ENCODE results near the gene BHLHE23. TPM values are rescaled to one million over a fixed set of nuclear protein-coding genes. Genes with fewer than 3 reads are reported as not detected.
A peak's percentile ranks its signal among the peaks of the same experiment; 100 is the strongest.

Gene BHLHE23
- not detected for total RNA-seq

DNA sequence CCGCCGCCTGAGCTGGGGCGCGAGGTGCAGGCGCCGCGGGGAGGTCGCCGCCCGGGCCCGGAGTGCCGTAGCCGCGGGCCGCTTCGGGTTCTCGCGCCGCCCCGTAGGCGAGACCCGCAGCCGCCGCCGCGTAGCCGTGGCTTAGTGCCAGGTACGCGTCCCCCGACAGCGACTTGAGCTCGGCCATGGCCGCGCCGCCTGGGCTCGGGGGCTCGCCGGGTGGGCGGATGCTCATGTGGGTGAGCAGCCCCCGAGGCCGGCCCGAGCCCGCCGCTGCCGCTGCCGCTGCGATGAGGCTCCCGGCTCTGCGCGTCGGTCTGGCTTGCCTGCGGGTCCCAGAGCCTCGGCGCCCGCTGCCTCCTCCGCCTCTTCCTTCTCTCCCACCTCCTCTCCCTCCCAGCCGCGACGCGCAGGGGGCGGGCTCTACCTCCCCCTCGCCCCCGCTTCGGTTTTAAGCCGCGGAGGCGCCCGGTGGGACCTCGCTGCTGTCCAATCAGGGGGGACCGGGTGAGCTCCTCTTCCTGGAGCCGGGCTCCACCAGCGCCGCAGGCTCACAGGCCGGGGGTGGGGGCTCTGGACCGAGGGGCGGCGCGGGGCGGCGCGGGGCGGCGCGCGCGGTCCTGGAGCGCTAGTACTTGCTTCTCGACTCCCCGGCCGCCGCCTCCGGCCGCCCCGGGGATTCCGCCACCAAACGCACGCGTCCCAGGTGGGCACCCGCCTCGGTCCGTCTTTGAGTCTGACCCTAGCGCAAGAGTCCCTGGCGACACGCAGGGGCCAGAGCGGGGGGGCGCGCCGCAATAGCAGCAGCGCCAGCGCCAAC is at the start of gene BHLHE23:
TSS of gene BHLHE23 (minus strand) at position 425 of the 820 bp plus-strand sequence. CDS start at position 235, 190 bp downstream.
- TF ChIP-seq, protein P1, sequence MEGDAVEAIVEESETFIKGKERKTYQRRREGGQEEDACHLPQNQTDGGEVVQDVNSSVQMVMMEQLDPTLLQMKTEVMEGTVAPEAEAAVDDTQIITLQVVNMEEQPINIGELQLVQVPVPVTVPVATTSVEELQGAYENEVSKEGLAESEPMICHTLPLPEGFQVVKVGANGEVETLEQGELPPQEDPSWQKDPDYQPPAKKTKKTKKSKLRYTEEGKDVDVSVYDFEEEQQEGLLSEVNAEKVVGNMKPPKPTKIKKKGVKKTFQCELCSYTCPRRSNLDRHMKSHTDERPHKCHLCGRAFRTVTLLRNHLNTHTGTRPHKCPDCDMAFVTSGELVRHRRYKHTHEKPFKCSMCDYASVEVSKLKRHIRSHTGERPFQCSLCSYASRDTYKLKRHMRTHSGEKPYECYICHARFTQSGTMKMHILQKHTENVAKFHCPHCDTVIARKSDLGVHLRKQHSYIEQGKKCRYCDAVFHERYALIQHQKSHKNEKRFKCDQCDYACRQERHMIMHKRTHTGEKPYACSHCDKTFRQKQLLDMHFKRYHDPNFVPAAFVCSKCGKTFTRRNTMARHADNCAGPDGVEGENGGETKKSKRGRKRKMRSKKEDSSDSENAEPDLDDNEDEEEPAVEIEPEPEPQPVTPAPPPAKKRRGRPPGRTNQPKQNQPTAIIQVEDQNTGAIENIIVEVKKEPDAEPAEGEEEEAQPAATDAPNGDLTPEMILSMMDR (IDR thresholded peaks at IDR 0.05) = no peak
- DNase-seq (ENCODE audit: low spot score) (no peak), ATAC-seq (ENCODE audit: insufficient number of reproducible peaks, low FRiP score, low read depth) (no peak)
- Histone ChIP-seq H3K4me1 (ENCODE audit: control insufficient read depth in 1 of 2, low read depth in 2 of 2) (peaks cover 9 to 26% of the 10 kb centered on the region in 2 donors), H3K36me3 (no peaks in the 10 kb centered on the region), H3K9me3 (no peaks in the 10 kb centered on the region), H3K4me3 (peak within 1 kb of the TSS; percentile 25), H3K27ac (no peak within 1 kb of the TSS), H3K27me3 (replicated peaks; ENCODE audit: insufficient read depth) (peaks cover 32% of the 10 kb centered on the region)

GRCh38 chr20:63055575-63056235 is 48.9 kb upstream of the BHLHE23 start:
- no peaks in the 10 kb centered on the region for H3K27me3 ChIP-seq (replicated peaks; ENCODE audit: insufficient read depth)

DNA sequence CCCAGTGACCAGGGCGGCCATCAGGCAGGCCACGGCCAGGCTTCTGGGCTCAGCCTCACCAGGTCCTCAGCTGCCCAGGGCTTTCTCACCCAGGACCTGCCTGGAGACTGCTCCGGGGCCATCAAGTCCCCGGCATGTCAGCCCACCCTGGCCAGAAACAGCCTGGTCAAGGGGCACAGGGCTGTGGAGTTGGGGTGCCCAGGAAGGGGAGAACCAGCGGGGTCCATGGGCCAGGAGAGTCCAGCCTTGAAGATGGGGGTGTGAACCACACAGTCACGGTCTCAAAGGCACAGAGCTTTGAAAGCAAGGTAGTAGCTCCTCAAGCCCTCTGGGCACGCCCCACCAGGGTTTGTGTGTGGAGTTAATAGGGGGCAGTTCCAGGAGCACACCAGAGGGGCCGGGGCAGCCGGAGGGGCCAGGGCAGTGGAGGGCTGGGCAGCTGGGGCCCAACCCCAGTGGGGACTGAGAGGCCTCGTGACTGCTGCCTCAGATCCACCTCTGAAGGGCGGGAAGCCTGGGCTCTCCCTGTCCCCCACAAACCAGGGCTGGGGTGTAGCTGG is 48.0 kb upstream of the BHLHE23 start:
- no peak overlapping the region for H3K27ac ChIP-seq
- H3K9me3 ChIP-seq = no peaks in the 10 kb centered on the region
- ATAC-seq (ENCODE audit: insufficient number of reproducible peaks, low FRiP score, low read depth) (no peak), DNase-seq (ENCODE audit: low spot score) (no peak)
- no peaks in the 10 kb centered on the region for H3K36me3 ChIP-seq
- H3K4me1 ChIP-seq (ENCODE audit: control insufficient read depth in 1 of 2, low read depth in 2 of 2) = no peaks in the 10 kb centered on the region
- TF ChIP-seq, protein P1 (IDR thresholded peaks at IDR 0.05) = no peak
- no peak overlapping the region for H3K4me3 ChIP-seq
- no peaks in the 10 kb centered on the region for H3K27me3 ChIP-seq (replicated peaks; ENCODE audit: insufficient read depth)

More at GRCh38 chr20:63055575-63056235, 48.9 kb upstream of the BHLHE23 start:
- no peak overlapping the region for H3K27ac ChIP-seq
- TF ChIP-seq, protein P1 (IDR thresholded peaks at IDR 0.05) = no peak
- DNase-seq (ENCODE audit: low spot score) (no peak), ATAC-seq (ENCODE audit: insufficient number of reproducible peaks, low FRiP score, low read depth) (no peak)
- no peaks in the 10 kb centered on the region for H3K36me3 ChIP-seq
- no peak overlapping the region for H3K4me3 ChIP-seq
- no peaks in the 10 kb centered on the region for H3K4me1 ChIP-seq (ENCODE audit: control insufficient read depth in 1 of 2, low read depth in 2 of 2)
- no peaks in the 10 kb centered on the region for H3K9me3 ChIP-seq

- no peaks in the 10 kb centered on the region for H3K36me3 ChIP-seq
- no peak overlapping the region for H3K27ac ChIP-seq
- no peaks in the 10 kb centered on the region for H3K9me3 ChIP-seq
- DNase-seq (ENCODE audit: low spot score) (no peak), ATAC-seq (ENCODE audit: insufficient number of reproducible peaks, low FRiP score, low read depth) (no peak)
- H3K4me3 ChIP-seq = no peak overlapping the region
- no peaks in the 10 kb centered on the region for H3K27me3 ChIP-seq (replicated peaks; ENCODE audit: insufficient read depth)
- no peaks in the 10 kb centered on the region for H3K4me1 ChIP-seq (ENCODE audit: control insufficient read depth in 1 of 2, low read depth in 2 of 2)
- TF ChIP-seq, protein P1 (IDR thresholded peaks at IDR 0.05) = no peak
Measured at GRCh38 chr20:63054103-63054474, 47.3 kb upstream of the BHLHE23 start.

GRCh38 chr20:63053432-63054102 is 46.8 kb upstream of the BHLHE23 start:
- Histone ChIP-seq H3K4me3 (no peak overlapping the region), H3K27ac (no peak overlapping the region), H3K4me1 (ENCODE audit: control insufficient read depth in 1 of 2, low read depth in 2 of 2) (no peaks in the 10 kb centered on the region), H3K27me3 (replicated peaks; ENCODE audit: insufficient read depth) (no peaks in the 10 kb centered on the region), H3K36me3 (no peaks in the 10 kb centered on the region), H3K9me3 (no peaks in the 10 kb centered on the region)
- TF ChIP-seq, protein P1 (IDR thresholded peaks at IDR 0.05) = no peak
- ATAC-seq (ENCODE audit: insufficient number of reproducible peaks, low FRiP score, low read depth) (no peak), DNase-seq (ENCODE audit: low spot score) (no peak)

Measured in thoracic aorta (tissue), 2 donors.